Endothelial cell of umbilical vein (primary cell): ENCODE measurements around the gene MOB3A. TPM values are rescaled to one million over a fixed set of nuclear protein-coding genes. Genes with fewer than 3 reads are reported as not detected.

Source experiments
- BruUV-seq: library from RNA; stranded (reverse); fragments of 400-500 nt; replicated peaks from 2 replicates; lab custom pipeline; 2021; lab: Mats Ljungman, UMichigan
- CTCF ChIA-PET: fragments of 300-600, 350-600 bp; sonication (Branson Sonifier 250); formaldehyde crosslinking; loops from one replicate; lab custom pipeline; 2021; ENCODE audit warnings: antibody characterized with exemption, inconsistent platforms; lab: Charles Lee
- POLR2A ChIA-PET: fragments of 300-600, 350-600 bp; sonication (Branson Sonifier 250); formaldehyde crosslinking; loops from one replicate; lab custom pipeline; 2021; ENCODE audit warnings: antibody characterized with exemption, inconsistent platforms; lab: Charles Lee
- DNase-seq: peaks from one replicate; pipeline ENCODE4 v3.0.0-alpha.2; 2011; ENCODE audit warnings: low read depth, low spot score
- FAIRE-seq: peaks from 2 replicates; lab custom pipeline; 2011; peaks lifted over from hg19 to GRCh38; lab: Jason Lieb, UNC
- H2AFZ ChIP-seq: 2 replicates; pipeline ENCODE4 v1.6.0; 2012; ENCODE audit warnings: low read depth, low read length, control low read depth, inconsistent platforms
- H3K27ac ChIP-seq: 2 replicates; pipeline ENCODE4 v1.5.1; 2011; ENCODE audit warnings: low read depth, mild to moderate bottlenecking, control low read depth, low read length, moderate library complexity; ENCODE audit not compliant: insufficient read depth
- H3K27me3 ChIP-seq, 2 experiments: 2 replicates each; pipeline versions ENCODE4 v1.6.0 to v1.6.1; 2011; ENCODE audit warnings: low read length in 2 of 2, mixed read lengths in 1 of 2; ENCODE audit not compliant: control insufficient read depth in 2 of 2, insufficient read depth in 2 of 2
- H3K36me3 ChIP-seq, 2 experiments: 2 replicates in 1 of 2; 3 replicates in 1 of 2; pipeline ENCODE4 v1.5.1; 2011; ENCODE audit warnings: low read length in 2 of 2, mild to moderate bottlenecking in 1 of 2, moderate library complexity in 1 of 2; ENCODE audit not compliant: control insufficient read depth in 2 of 2, insufficient read depth in 2 of 2; ENCODE audit errors: extremely low read depth in 1 of 2
- H3K4me1 ChIP-seq: 3 replicates; pipeline ENCODE4 v1.5.1; 2011; ENCODE audit warnings: mild to moderate bottlenecking, low read length; ENCODE audit not compliant: control insufficient read depth, insufficient read depth; ENCODE audit errors: extremely low read depth
- H3K4me2 ChIP-seq: 2 replicates; pipeline ENCODE4 v1.6.1; 2011; ENCODE audit warnings: low read length, control low read depth, mixed read lengths; ENCODE audit not compliant: insufficient read depth
- H3K4me3 ChIP-seq, 3 experiments: fragments of 200-600 bp in 1 of 3; sonication (generic), shearing (Covaris generic) in 1 of 3; replicated peaks in 1 of 3; 2 replicates each; pipeline ENCODE4 v1.5.1; 2011 to 2016; ENCODE audit warnings: control low read depth in 3 of 3, low read length in 3 of 3, mild to moderate bottlenecking in 2 of 3, inconsistent platforms in 1 of 3, low read depth in 1 of 3, moderate library complexity in 1 of 3; ENCODE audit not compliant: insufficient read depth in 1 of 3
- H3K79me2 ChIP-seq: 2 replicates; pipeline ENCODE4 v1.6.0; 2012; ENCODE audit warnings: low read length, inconsistent platforms; ENCODE audit not compliant: control insufficient read depth, insufficient read depth
- H3K9ac ChIP-seq: replicated peaks from 2 replicates; pipeline ENCODE3; 2011; ENCODE audit warnings: low read length, control low read depth; ENCODE audit not compliant: insufficient read depth; ENCODE audit errors: extremely low read depth
- H3K9me1 ChIP-seq: replicated peaks from 3 replicates; pipeline ENCODE4 v1.6.0; 2011; ENCODE audit warnings: mild to moderate bottlenecking, low read length; ENCODE audit not compliant: control insufficient read depth, insufficient read depth; ENCODE audit errors: extremely low read depth
- H3K9me3 ChIP-seq: replicated peaks from 2 replicates; pipeline ENCODE4 v1.5.1; 2012; ENCODE audit warnings: low read length, inconsistent platforms; ENCODE audit not compliant: control insufficient read depth, insufficient read depth
- H4K20me1 ChIP-seq: replicated peaks from 2 replicates; pipeline ENCODE3; 2011; ENCODE audit warnings: mild to moderate bottlenecking, low read length; ENCODE audit not compliant: control insufficient read depth, insufficient read depth; ENCODE audit errors: extremely low read depth
- CTCF ChIP-seq, 2 donors: IDR thresholded peaks; 1 replicate in 1 of 2; 2 replicates in 1 of 2; pipeline ENCODE4 v1.5.1; 2011; ENCODE audit warnings: low read length in 2 of 2, mild to moderate bottlenecking in 2 of 2, moderate library complexity in 2 of 2, control low read depth in 1 of 2, inconsistent platforms in 1 of 2, low read depth in 1 of 2; ENCODE audit not compliant: insufficient read depth in 1 of 2; ENCODE audit errors: extremely low read depth in 1 of 2
- EZH2 ChIP-seq: IDR thresholded peaks from 2 replicates; pipeline ENCODE4 v1.6.1; 2012; ENCODE audit warnings: borderline replicate concordance, low read depth, mild to moderate bottlenecking, moderate library complexity, low read length, inconsistent platforms; ENCODE audit not compliant: severe bottlenecking
- dilution Hi-C: fragments of 300-500 bp; cut with MboI; formaldehyde crosslinking; loops from one replicate; pipeline ENCODE4 v1.15.0; 2019; ENCODE audit warnings: low sequenced_read_pairs; ENCODE audit not compliant: extremely low pct_ligation_motif_present
- intact Hi-C: fragments of 100-400 bp; cut with micrococcal nuclease; formaldehyde crosslinking; loops from one replicate; pipeline ENCODE4 v1.10.0; 2022
- polyA plus RNA-seq, 4 experiments: library from polyadenylated mRNA; depleted of rRNA in 3 of 4; stranded (reverse) in 3 of 4; unstranded in 1 of 4; fragments of >200 nt; gene quantifications; 2 replicates each; pipeline versions ENCODE4 v1.2.1 to v1.2.3, GENCODE V29; 2011 to 2012; ENCODE audit warnings: missing spikeins in 1 of 4
- total RNA-seq: library from RNA; stranded (reverse); gene quantifications from 2 replicates; pipeline ENCODE4 v1.2.3, GENCODE V29; 2021

The MOB3A gene
- total and polyA plus RNA-seq, 2 donors (not counting 3 experiments of a cell fraction or from before 2014, with no cell fraction given), result 46.5 to 59.7 TPM

- H3K27ac ChIP-seq, result peak overlapping the region; percentile 63
- dilution Hi-C loops, result no loop called here
- BruUV-seq, result no TSS peak
- no peaks in the 10 kb centered on the region for H3K27me3 ChIP-seq
- H3K4me3 ChIP-seq, result peak overlapping the region in 1 of 3 experiments; percentile 81
- H3K9me3 ChIP-seq, result no peaks in the 10 kb centered on the region
- H3K4me1 ChIP-seq, result peaks cover 29% of the 10 kb centered on the region
- H2AFZ ChIP-seq, result no peak overlapping the region
- TF ChIP-seq EZH2 (no peak), CTCF (IDR thresholded peaks at IDR 0.05; ENCODE audit: extremely low read depth in 1 of 2, insufficient read depth in 1 of 2, low read depth in 1 of 2, low read length in 2 of 2) (no peak)
- no peak overlapping the region for H3K9ac ChIP-seq
- FAIRE-seq (no peak), DNase-seq (no peak)
- ChIA-PET CTCF (interaction anchor here (0.9 to 2.6 kb wide), 5 partner anchors 8 to 28 kb away, joined by 3 to 11 read pairs (median 3); no protein-coding TSS in a partner anchor), POLR2A (interaction anchor here (0.6 kb wide), 1 partner anchor 1263 kb away, joined by 3 read pairs; no protein-coding TSS in a partner anchor)
- peaks cover 4 to 16% of the 10 kb centered on the region in 2 experiments for H3K36me3 ChIP-seq
- intact Hi-C loops, result no loop called here
- H3K9me1 ChIP-seq, result no peaks in the 10 kb centered on the region
- no peaks in the 10 kb centered on the region for H4K20me1 ChIP-seq
- H3K79me2 ChIP-seq, result peaks cover 48% of the 10 kb centered on the region
- no peak overlapping the region for H3K4me2 ChIP-seq
Observed at GRCh38 chr19:2048104-2048958, 47.8 kb downstream of the MOB3A start.
